IMR-90 (cell line): ENCODE data around the gene DNAH3. TPM values are rescaled to one million over a fixed set of nuclear protein-coding genes. Genes with fewer than 3 reads are reported as not detected.
A peak's percentile ranks its signal among the peaks of the same experiment; 100 is the strongest.

ENCODE experiments used
- ATAC-seq: fragments of 200-7000 bp; cut with Tn5 transposase; 2 replicates; pipeline ENCODE4 v1.9.1; 2020; ENCODE audit warnings: low read depth, mild to moderate bottlenecking, moderate library complexity
- BruUV-seq: library from RNA; stranded (reverse); fragments of 400-500 nt; replicated peaks from 2 replicates; lab custom pipeline; 2021; lab: Mats Ljungman, UMichigan
- CTCF ChIA-PET: fragments of 300-600 bp; formaldehyde crosslinking; extraction: SDS; loops from one replicate; lab custom pipeline; 2021; ENCODE audit warnings: antibody characterized with exemption; lab: Yijun Ruan, JAX
- POLR2A ChIA-PET: fragments of 300-600 bp; sonication (Branson Sonifier 250); formaldehyde crosslinking; loops from one replicate; lab custom pipeline; 2022; ENCODE audit warnings: antibody characterized with exemption; ENCODE audit not compliant: unreplicated experiment; lab: Charles Lee
- DNase-seq: peaks from one replicate; pipeline ENCODE4 v3.0.0; 2013
- H2AFZ ChIP-seq: replicated peaks from 2 replicates; pipeline ENCODE3; 2013; ENCODE audit warnings: low read length, mild to moderate bottlenecking; ENCODE audit not compliant: poor library complexity
- H2AK5ac ChIP-seq: 2 replicates; pipeline ENCODE4 v1.6.1; 2013; ENCODE audit warnings: low read depth, low read length, inconsistent platforms
- H2AK9ac ChIP-seq: replicated peaks from 2 replicates; pipeline ENCODE3; 2013; ENCODE audit warnings: mild to moderate bottlenecking, low read depth, low read length, moderate library complexity; ENCODE audit not compliant: poor library complexity
- H2BK120ac ChIP-seq: 2 replicates; pipeline ENCODE4 v1.6.1; 2013; ENCODE audit warnings: low read depth, low read length, inconsistent platforms
- H2BK15ac ChIP-seq: 3 replicates; pipeline ENCODE4 v1.6.1; 2013; ENCODE audit warnings: low read depth, low read length, inconsistent platforms
- H2BK20ac ChIP-seq: 2 replicates; pipeline ENCODE4 v1.6.1; 2013; ENCODE audit warnings: low read depth, mild to moderate bottlenecking, inconsistent platforms, low read length, moderate library complexity
- H2BK5ac ChIP-seq: 2 replicates; pipeline ENCODE4 v1.6.1; 2013; ENCODE audit warnings: mild to moderate bottlenecking, low read depth, low read length, inconsistent platforms; ENCODE audit not compliant: poor library complexity, severe bottlenecking
- H3K14ac ChIP-seq: replicated peaks from 2 replicates; pipeline ENCODE4 v1.6.1; 2013; ENCODE audit warnings: low read depth, low read length, inconsistent platforms
- H3K18ac ChIP-seq: 2 replicates; pipeline ENCODE4 v1.6.1; 2013; ENCODE audit warnings: low read depth, low read length, control low read depth
- H3K23ac ChIP-seq: 2 replicates; pipeline ENCODE4 v1.6.1; 2013; ENCODE audit warnings: low read depth, low read length, inconsistent platforms
- H3K27ac ChIP-seq: 2 replicates; pipeline ENCODE4 v1.5.1; 2013; ENCODE audit warnings: mild to moderate bottlenecking, control low read depth, low read length; ENCODE audit not compliant: insufficient read depth
- H3K27me3 ChIP-seq: 2 replicates; pipeline ENCODE4 v1.6.1; 2013; ENCODE audit warnings: low read length; ENCODE audit not compliant: control insufficient read depth, insufficient read depth
- H3K36me3 ChIP-seq: 2 replicates; pipeline ENCODE4 v1.6.1; 2013; ENCODE audit warnings: low read length, mixed read lengths; ENCODE audit not compliant: control insufficient read depth, insufficient read depth
- H3K4ac ChIP-seq: 2 replicates; pipeline ENCODE4 v1.6.1; 2013; ENCODE audit warnings: low read depth, low read length, inconsistent platforms
- H3K4me1 ChIP-seq: 2 replicates; pipeline ENCODE4 v1.6.1; 2013; ENCODE audit warnings: low read length, mixed read lengths; ENCODE audit not compliant: control insufficient read depth, insufficient read depth
- H3K4me2 ChIP-seq: 2 replicates; pipeline ENCODE4 v1.6.1; 2013; ENCODE audit warnings: low read depth, mild to moderate bottlenecking, control low read depth, low read length, moderate library complexity
- H3K4me3 ChIP-seq: 2 replicates; pipeline ENCODE4 v1.5.1; 2013; ENCODE audit warnings: low read depth, mild to moderate bottlenecking, control low read depth, low read length, moderate library complexity; ENCODE audit not compliant: insufficient read depth
- H3K56ac ChIP-seq: 2 replicates; pipeline ENCODE4 v1.6.1; 2013; ENCODE audit warnings: low read length, inconsistent platforms; ENCODE audit not compliant: insufficient read depth; ENCODE audit errors: extremely low read depth
- H3K79me1 ChIP-seq, 2 experiments: 2 replicates each; pipeline ENCODE4 v1.6.1; 2013; ENCODE audit warnings: low read length in 2 of 2, inconsistent platforms in 1 of 2, low read depth in 1 of 2
- H3K9ac ChIP-seq: 2 replicates; pipeline ENCODE4 v1.6.1; 2013; ENCODE audit warnings: low read depth, low read length, control low read depth
- H3K9me1 ChIP-seq: 2 replicates; pipeline ENCODE4 v1.6.1; 2013; ENCODE audit warnings: low read length, inconsistent platforms; ENCODE audit not compliant: insufficient read depth
- H3K9me3 ChIP-seq: 2 replicates; pipeline ENCODE4 v1.6.1; 2013; ENCODE audit warnings: low read length; ENCODE audit not compliant: control insufficient read depth, insufficient read depth
- H4K20me1 ChIP-seq: 2 replicates; pipeline ENCODE4 v1.6.1; 2013; ENCODE audit warnings: low read length, inconsistent platforms; ENCODE audit not compliant: insufficient read depth
- H4K5ac ChIP-seq: 2 replicates; pipeline ENCODE4 v1.6.1; 2013; ENCODE audit warnings: mild to moderate bottlenecking, low read depth, low read length, control low read depth
- H4K8ac ChIP-seq, 2 experiments: 2 replicates each; pipeline ENCODE4 v1.6.1; 2013; ENCODE audit warnings: low read depth in 2 of 2, low read length in 2 of 2, control low read depth in 1 of 2, inconsistent platforms in 1 of 2
- H4K91ac ChIP-seq: 2 replicates; pipeline ENCODE4 v1.6.1; 2013; ENCODE audit warnings: low read depth, low read length, inconsistent platforms; ENCODE audit not compliant: insufficient read depth
- BHLHE40 ChIP-seq: fragments of 150-350 bp; IDR thresholded peaks from 2 replicates; pipeline ENCODE4 v1.6.1; 2016; ENCODE audit warnings: mild to moderate bottlenecking, low read depth, low read length
- CEBPB ChIP-seq: IDR thresholded peaks from 2 replicates; pipeline ENCODE4 v1.6.1; 2012; ENCODE audit warnings: low read depth, low read length, improper control_type of control experiment
- CHD1 ChIP-seq: IDR thresholded peaks from 2 replicates; pipeline ENCODE4 v1.6.1; 2012; ENCODE audit warnings: low read depth, low read length, improper control_type of control experiment
- ELK1 ChIP-seq: fragments of 150-350 bp; IDR thresholded peaks from 2 replicates; pipeline ENCODE4 v1.6.1; 2016; ENCODE audit warnings: low read depth, mild to moderate bottlenecking, low read length, moderate library complexity, borderline replicate concordance
- FOS ChIP-seq: fragments of 150-350 bp; IDR thresholded peaks from 2 replicates; pipeline ENCODE4 v1.6.1; 2016; ENCODE audit warnings: low read depth, low read length
- MAFK ChIP-seq: IDR thresholded peaks from 2 replicates; pipeline ENCODE4 v1.6.1; 2012; ENCODE audit warnings: low read depth, low read length, improper control_type of control experiment
- NFE2L2 ChIP-seq: fragments of 150-350 bp; IDR thresholded peaks from 2 replicates; pipeline ENCODE4 v1.6.1; 2016; ENCODE audit warnings: low read depth, mild to moderate bottlenecking, low read length
- POLR2A ChIP-seq: IDR thresholded peaks from 2 replicates; pipeline ENCODE4 v1.6.1; 2012; ENCODE audit warnings: mild to moderate bottlenecking, low read depth, low read length
- RAD21 ChIP-seq: IDR thresholded peaks from 2 replicates; pipeline ENCODE4 v1.6.1; 2012; ENCODE audit warnings: low read length, improper control_type of control experiment
- RCOR1 ChIP-seq: IDR thresholded peaks from 2 replicates; pipeline ENCODE4 v1.6.1; 2012; ENCODE audit warnings: mild to moderate bottlenecking, low read length, improper control_type of control experiment; ENCODE audit not compliant: insufficient replicate concordance
- RFX5 ChIP-seq: IDR thresholded peaks from 2 replicates; pipeline ENCODE4 v1.8.0; 2012; ENCODE audit warnings: low read depth, mild to moderate bottlenecking, low read length, moderate library complexity
- SMC3 ChIP-seq: fragments of 150-350 bp; IDR thresholded peaks from 2 replicates; pipeline ENCODE4 v1.6.1; 2016; ENCODE audit warnings: low read depth, mild to moderate bottlenecking, antibody characterized with exemption, low read length, moderate library complexity
- WGBS, 2 experiments: methylation state at CpG; one replicate each; pipeline versions ENCODE4 v1.1.5 to v1.1.7; 2013; ENCODE audit warnings: missing lambda C conversion rate in 2 of 2; ENCODE audit not compliant: insufficient read length in 1 of 2; ENCODE audit errors: extremely low coverage in 2 of 2; 5-methylcytosine and 5-hydroxymethylcytosine counted together
- dilution Hi-C: fragments of 300-500 bp; cut with HindIII; formaldehyde crosslinking; loops from one replicate; pipeline ENCODE4 v1.14.3; 2018; ENCODE audit warnings: low sequenced_read_pairs; ENCODE audit not compliant: unreplicated experiment
- in situ Hi-C: fragments of 300-500 bp; cut with MboI; formaldehyde crosslinking; loops from 3 replicates; pipeline ENCODE4 v1.14.3; 2019; ENCODE audit warnings: low sequenced_read_pairs, inconsistent platforms, mixed read lengths
- intact Hi-C: fragments of 100-400 bp; cut with micrococcal nuclease; formaldehyde crosslinking; loops from 2 replicates; pipeline ENCODE4 v1.10.0; 2022
- polyA plus RNA-seq, 3 experiments: library from polyadenylated mRNA; depleted of rRNA; stranded (reverse); fragments of >200 nt; gene quantifications; 2 replicates each; pipeline ENCODE4 v1.2.3, GENCODE V29; 2012; ENCODE audit warnings: low replicate concordance in 1 of 3
- total RNA-seq: library from RNA; depleted of rRNA; stranded (reverse); fragments of >200 nt; gene quantifications from 2 replicates; pipeline ENCODE4 v1.2.3, GENCODE V29; 2012
- TF ChIP-seq, protein P1 (sequence below): fragments of 150-350 bp; IDR thresholded peaks from 2 replicates; pipeline ENCODE4 v1.6.1; 2017; ENCODE audit warnings: mild to moderate bottlenecking, antibody characterized with exemption, low read length, low read depth
- TF ChIP-seq, protein P2 (sequence below): conservative IDR thresholded peaks from 2 replicates; pipeline ENCODE4 v1.5.1; 2012; ENCODE audit warnings: mild to moderate bottlenecking, low read depth, low read length, improper control_type of control experiment

Gene DNAH3
- total and polyA plus RNA-seq, 2 of the 4 experiments (the other 2 are of a cell fraction) = not detected

- POLR2A ChIA-PET = interaction anchor here (0.6 to 1.0 kb wide), 4 partner anchors 14 to 1307 kb away, joined by 4 to 9 read pairs (median 5); no protein-coding TSS in a partner anchor
- peak within 1 kb of the TSS; percentile 97 for H2AFZ ChIP-seq
- TF ChIP-seq RAD21 = no peak
- peak; percentile 24; the same call in 1 of the 2 replicates for TF ChIP-seq NFE2L2
- peak; percentile 5; the same call in 1 of the 2 replicates for TF ChIP-seq SMC3
- peak; percentile 88 for TF ChIP-seq ELK1
- peak; percentile 96 for TF ChIP-seq POLR2A
- TF ChIP-seq, protein P1, sequence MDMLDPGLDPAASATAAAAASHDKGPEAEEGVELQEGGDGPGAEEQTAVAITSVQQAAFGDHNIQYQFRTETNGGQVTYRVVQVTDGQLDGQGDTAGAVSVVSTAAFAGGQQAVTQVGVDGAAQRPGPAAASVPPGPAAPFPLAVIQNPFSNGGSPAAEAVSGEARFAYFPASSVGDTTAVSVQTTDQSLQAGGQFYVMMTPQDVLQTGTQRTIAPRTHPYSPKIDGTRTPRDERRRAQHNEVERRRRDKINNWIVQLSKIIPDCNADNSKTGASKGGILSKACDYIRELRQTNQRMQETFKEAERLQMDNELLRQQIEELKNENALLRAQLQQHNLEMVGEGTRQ = 0 out of 2 replicates have a peak, but pooled peaks have one; percentile 1
- TF ChIP-seq MAFK = no peak
- TF ChIP-seq RFX5 = no peak
- TF ChIP-seq, protein P2, sequence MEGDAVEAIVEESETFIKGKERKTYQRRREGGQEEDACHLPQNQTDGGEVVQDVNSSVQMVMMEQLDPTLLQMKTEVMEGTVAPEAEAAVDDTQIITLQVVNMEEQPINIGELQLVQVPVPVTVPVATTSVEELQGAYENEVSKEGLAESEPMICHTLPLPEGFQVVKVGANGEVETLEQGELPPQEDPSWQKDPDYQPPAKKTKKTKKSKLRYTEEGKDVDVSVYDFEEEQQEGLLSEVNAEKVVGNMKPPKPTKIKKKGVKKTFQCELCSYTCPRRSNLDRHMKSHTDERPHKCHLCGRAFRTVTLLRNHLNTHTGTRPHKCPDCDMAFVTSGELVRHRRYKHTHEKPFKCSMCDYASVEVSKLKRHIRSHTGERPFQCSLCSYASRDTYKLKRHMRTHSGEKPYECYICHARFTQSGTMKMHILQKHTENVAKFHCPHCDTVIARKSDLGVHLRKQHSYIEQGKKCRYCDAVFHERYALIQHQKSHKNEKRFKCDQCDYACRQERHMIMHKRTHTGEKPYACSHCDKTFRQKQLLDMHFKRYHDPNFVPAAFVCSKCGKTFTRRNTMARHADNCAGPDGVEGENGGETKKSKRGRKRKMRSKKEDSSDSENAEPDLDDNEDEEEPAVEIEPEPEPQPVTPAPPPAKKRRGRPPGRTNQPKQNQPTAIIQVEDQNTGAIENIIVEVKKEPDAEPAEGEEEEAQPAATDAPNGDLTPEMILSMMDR = no peak
- TF ChIP-seq FOS = peak; percentile 52; the same call in 1 of the 2 replicates
- TF ChIP-seq RCOR1 = no peak
- peak; percentile 89 for TF ChIP-seq BHLHE40
- TF ChIP-seq CEBPB = peak; percentile 100
- peak; percentile 93 for TF ChIP-seq CHD1
Measured at GRCh38 chr16:20900299-20901067, 250.2 kb downstream of the DNAH3 start, which contains the start of the genes DCUN1D3 and LYRM1. DCUN1D3 (minus strand) TSS chr16:20900358; CDS start chr16:20862538, 37,820 bp downstream. LYRM1 (plus strand) TSS chr16:20900771; CDS start chr16:20915556, 14,785 bp downstream.

More at GRCh38 chr16:20900299-20901067, 250.2 kb downstream of the DNAH3 start, which contains the start of the genes DCUN1D3 and LYRM1:
- Histone ChIP-seq H3K27me3 (no peaks in the 10 kb centered on the region), H3K23ac (peak within 1 kb of the TSS; percentile 100), H3K4me2 (peak within 1 kb of the TSS; percentile 100), H4K5ac (peak within 1 kb of the TSS; percentile 98), H2BK120ac (peak within 1 kb of the TSS; percentile 100), H2BK20ac (peak within 1 kb of the TSS; percentile 100), H3K9me3 (no peaks in the 10 kb centered on the region), H2AK5ac (peak within 1 kb of the TSS; percentile 73), H3K79me1 (peaks cover 44 to 85% of the 10 kb centered on the region in 2 experiments), H3K9me1 (peaks cover 12% of the 10 kb centered on the region), H3K36me3 (no peaks in the 10 kb centered on the region; the same call in none of the 2 replicates), H4K20me1 (peaks cover 29% of the 10 kb centered on the region), H2BK15ac (peak within 1 kb of the TSS; percentile 100), H3K4me3 (peak within 1 kb of the TSS; percentile 100), H2BK5ac (peak within 1 kb of the TSS; percentile 99), H3K4ac (peak within 1 kb of the TSS; percentile 100), H3K4me1 (peaks cover 10% of the 10 kb centered on the region), H2AK9ac (peak within 1 kb of the TSS; percentile 99), H4K91ac (peak within 1 kb of the TSS; percentile 100), H4K8ac (peak within 1 kb of the TSS; percentile 88 to 100), H3K27ac (peak within 1 kb of the TSS; percentile 100), H3K56ac (peak within 1 kb of the TSS; percentile 100), H3K9ac (peak within 1 kb of the TSS; percentile 100), H3K18ac (peak within 1 kb of the TSS; percentile 99), H3K14ac (peak within 1 kb of the TSS; percentile 100)
- CTCF ChIA-PET = no interaction called here
- 0% methylated on average over 11 of the region's 62 CpGs; no CpG with 5 or more reads in 1 of the 2 experiments for WGBS, 2 experiments
- intact Hi-C loops (loop anchor here (1.0 to 5.0 kb wide), 4 partner anchors 49 to 257 kb away; partner anchors contain the start of gene LDAF1), dilution Hi-C loops (no loop called here), in situ Hi-C loops (no loop called here)
- ATAC-seq (peak; percentile 87), DNase-seq (peak; percentile 100)
- no TSS peak for BruUV-seq
